HepG2 (cell line): ENCODE data around the gene NPC2. TPM values are rescaled to one million over a fixed set of nuclear protein-coding genes. Genes with fewer than 3 reads are reported as not detected.

Source experiments
- ATAC-seq: fragments of 200-7000 bp; cut with Tn5 transposase; 3 replicates; pipeline ENCODE4 v1.9.1; 2020; ENCODE audit warnings: mild to moderate bottlenecking, moderate library complexity
- BruUV-seq: library from RNA; stranded (reverse); fragments of 400-500 nt; replicated peaks from 2 replicates; lab custom pipeline; 2021; lab: Mats Ljungman, UMichigan
- CTCF ChIA-PET: fragments of 300-600 bp; formaldehyde crosslinking; extraction: SDS; loops from one replicate; lab custom pipeline; 2021; ENCODE audit warnings: low total read pairs, inconsistent platforms, low intra/inter-chr PET ratio; lab: Yijun Ruan, JAX
- POLR2A ChIA-PET: fragments of 350-600 bp; sonication (Branson Sonifier 250); formaldehyde crosslinking; loops from one replicate; lab custom pipeline; 2020; ENCODE audit warnings: antibody characterized with exemption, inconsistent platforms; lab: Yijun Ruan, JAX
- DNase-seq: peaks from one replicate; pipeline ENCODE4 v3.0.0-alpha.2; 2015; ENCODE audit warnings: low spot score
- FAIRE-seq: peaks from 3 replicates; lab custom pipeline; 2011; peaks lifted over from hg19 to GRCh38; lab: Jason Lieb, UNC
- H2AFZ ChIP-seq: one replicate; pipeline ENCODE4 v1.6.1; 2011; ENCODE audit warnings: low read length, inconsistent platforms
- H3K27ac ChIP-seq: fragments of 300-600 bp; 3 replicates; pipeline ENCODE4 v1.8.0; 2011; ENCODE audit warnings: mixed run types, mild to moderate bottlenecking, mixed read lengths, low read length, inconsistent platforms; ENCODE audit not compliant: insufficient read depth; ENCODE audit errors: extremely low read length
- H3K27me3 ChIP-seq, 2 experiments: fragments of 200-600 bp in 1 of 2; 2 replicates in 1 of 2; 3 replicates in 1 of 2; pipeline versions ENCODE4 v1.6.0 to v1.8.0; 2011; ENCODE audit warnings: low read length in 2 of 2, mild to moderate bottlenecking in 2 of 2, moderate library complexity in 2 of 2, inconsistent platforms in 1 of 2; ENCODE audit not compliant: insufficient read depth in 2 of 2, control insufficient read depth in 1 of 2
- H3K36me3 ChIP-seq, 2 experiments: fragments of 200-600 bp in 1 of 2; replicated peaks in 1 of 2; 2 replicates in 1 of 2; 3 replicates in 1 of 2; pipeline versions ENCODE4 v1.5.1 to v1.8.0; 2011; ENCODE audit warnings: low read length in 2 of 2, inconsistent platforms in 1 of 2; ENCODE audit not compliant: insufficient read depth in 2 of 2, control insufficient read depth in 1 of 2
- H3K4me1 ChIP-seq: 2 replicates; pipeline ENCODE4 v1.5.1; 2012; ENCODE audit warnings: low read length, inconsistent platforms; ENCODE audit not compliant: insufficient read depth
- H3K4me2 ChIP-seq: 2 replicates; pipeline ENCODE4 v1.6.0; 2011; ENCODE audit warnings: low read depth, low read length, inconsistent platforms
- H3K4me3 ChIP-seq, 3 experiments: fragments of 200-600 bp in 1 of 3; sonication (generic), shearing (Covaris generic) in 1 of 3; replicated peaks in 1 of 3; 2 replicates each; pipeline ENCODE4 v1.5.1; 2011 to 2016; ENCODE audit warnings: low read length in 3 of 3, inconsistent platforms in 2 of 3, low read depth in 2 of 3, mild to moderate bottlenecking in 2 of 3, control low read depth in 1 of 3, mixed read lengths in 1 of 3; ENCODE audit not compliant: insufficient read depth in 1 of 3
- H3K79me2 ChIP-seq: one replicate; pipeline ENCODE4 v1.6.1; 2011; ENCODE audit warnings: low read length, inconsistent platforms; ENCODE audit not compliant: insufficient read depth
- H3K9ac ChIP-seq: 2 replicates; pipeline ENCODE4 v1.6.0; 2011; ENCODE audit warnings: mild to moderate bottlenecking, low read depth, low read length, inconsistent platforms; ENCODE audit not compliant: insufficient read depth
- H3K9me3 ChIP-seq: 2 replicates; pipeline ENCODE4 v1.5.1; 2012; ENCODE audit warnings: mild to moderate bottlenecking, low read length
- H4K20me1 ChIP-seq: 2 replicates; pipeline ENCODE4 v1.6.0; 2011; ENCODE audit warnings: inconsistent platforms, mild to moderate bottlenecking, low read length, moderate library complexity; ENCODE audit not compliant: insufficient read depth
- BORCS8-MEF2B ChIP-seq: sonication (generic); formaldehyde crosslinking; IDR thresholded peaks from 2 replicates; pipeline ENCODE4 v1.8.0; 2022; ENCODE audit warnings: mild to moderate bottlenecking, missing genetic modification reagents
- HMG20B ChIP-seq: conservative IDR thresholded peaks from 2 replicates; pipeline ENCODE4 v1.6.1; 2016; ENCODE audit warnings: missing genetic modification reagents, missing compliant biosample characterization
- NFATC3 ChIP-seq: sonication (generic); formaldehyde crosslinking; IDR thresholded peaks from 2 replicates; pipeline ENCODE4 v1.5.1; 2020; ENCODE audit warnings: mild to moderate bottlenecking, missing genetic modification reagents
- RAD21 ChIP-seq: fragments of 450-650 bp; formaldehyde crosslinking; IDR thresholded peaks from 2 replicates; pipeline ENCODE4 v1.5.0; 2020; ENCODE audit warnings: mild to moderate bottlenecking
- SMARCC2 ChIP-seq: fragments of 450-650 bp; IDR thresholded peaks from 2 replicates; pipeline ENCODE4 v1.6.1; 2017; ENCODE audit warnings: antibody characterized with exemption, mild to moderate bottlenecking
- STAG1 ChIP-seq: sonication (generic); formaldehyde crosslinking; IDR thresholded peaks from 2 replicates; pipeline ENCODE4 v1.4.0; 2020; ENCODE audit warnings: missing genetic modification reagents
- XRCC5 ChIP-seq: fragments of 200-400 bp; formaldehyde crosslinking; optimal IDR thresholded peaks from 2 replicates; pipeline ENCODE3; 2017; ENCODE audit warnings: mild to moderate bottlenecking, low read length
- ZNF143 ChIP-seq: sonication (generic); formaldehyde crosslinking; IDR thresholded peaks from 2 replicates; pipeline ENCODE4 v1.4.0; 2020; ENCODE audit warnings: missing genetic modification reagents
- ZNF20 ChIP-seq: sonication (generic); formaldehyde crosslinking; IDR thresholded peaks from 2 replicates; pipeline ENCODE4 v1.4.0; 2020; ENCODE audit warnings: mild to moderate bottlenecking, moderate library complexity, missing genetic modification reagents
- ZNF205 ChIP-seq: IDR thresholded peaks from 2 replicates; pipeline ENCODE4 v1.6.1; 2018; ENCODE audit warnings: missing biosample characterization, missing genetic modification reagents
- ZNF333 ChIP-seq: sonication (generic); formaldehyde crosslinking; IDR thresholded peaks from 2 replicates; pipeline ENCODE4 v1.4.0; 2020; ENCODE audit warnings: mild to moderate bottlenecking, missing genetic modification reagents, borderline replicate concordance
- ZNF383 ChIP-seq: sonication (generic); formaldehyde crosslinking; IDR thresholded peaks from 2 replicates; pipeline ENCODE4 v1.4.0; 2020; ENCODE audit warnings: missing genetic modification reagents, mild to moderate bottlenecking, borderline replicate concordance
- ZNF674 ChIP-seq: sonication (generic); formaldehyde crosslinking; IDR thresholded peaks from 2 replicates; pipeline ENCODE4 v1.5.0; 2020; ENCODE audit warnings: low read depth, mild to moderate bottlenecking, missing genetic modification reagents
- ZSCAN29 ChIP-seq: sonication (generic); formaldehyde crosslinking; conservative IDR thresholded peaks from 2 replicates; pipeline ENCODE4 v1.4.0; 2020; ENCODE audit warnings: mild to moderate bottlenecking, missing genetic modification reagents
- WGBS: methylation state at CpG from one replicate; pipeline ENCODE4 v1.1.6; 2017; ENCODE audit warnings: low lambda C conversion rate; 5-methylcytosine and 5-hydroxymethylcytosine counted together
- in situ Hi-C: cut with HindIII; loops from 2 replicates; pipeline ENCODE4 v1.10.0; 2017; ENCODE audit warnings: low pct_unique_long_range_greater_than_20kb; ENCODE audit not compliant: extremely low pct_ligation_motif_present
- intact Hi-C: fragments of 100-400 bp; cut with micrococcal nuclease; formaldehyde crosslinking; loops from one replicate; pipeline ENCODE4 v1.10.0; 2022; ENCODE audit not compliant: unreplicated experiment
- polyA plus RNA-seq, 8 experiments: library from polyadenylated mRNA; depleted of rRNA in 3 of 8; stranded (reverse) in 7 of 8; unstranded in 1 of 8; fragments of >200 nt; fragmentation: Illumina TruSeq in 4 of 8; extraction: Trizol in 4 of 8; gene quantifications; 2 replicates each; pipeline versions ENCODE4 v1.2.1 to v1.2.3, GENCODE V29; 2011 to 2016; ENCODE audit warnings: low read depth in 4 of 8, missing spikeins in 1 of 8, mixed read lengths in 1 of 8; ENCODE audit not compliant: insufficient read depth in 1 of 8
- total RNA-seq, 5 experiments: library from RNA; depleted of rRNA; stranded (reverse); fragments of >200 nt; fragmentation: Illumina TruSeq; extraction: Trizol; gene quantifications; 2 replicates each; pipeline ENCODE4 v1.2.3, GENCODE V29; 2016; ENCODE audit warnings: low read depth in 1 of 5
- TF ChIP-seq, protein P1 (sequence below): IDR thresholded peaks from 2 replicates; pipeline ENCODE4 v1.6.1; 2016; ENCODE audit warnings: low read depth, borderline replicate concordance
- TF ChIP-seq, protein P2 (sequence below): sonication (generic); formaldehyde crosslinking; IDR thresholded peaks from 2 replicates; pipeline ENCODE4 v1.5.0; 2020; ENCODE audit warnings: mild to moderate bottlenecking, missing genetic modification reagents, moderate library complexity

Gene NPC2
- total and polyA plus RNA-seq, 2 of the 13 experiments (the other 11 are each of a cell fraction or from before 2014, with no cell fraction given): 132 to 164 TPM

DNA sequence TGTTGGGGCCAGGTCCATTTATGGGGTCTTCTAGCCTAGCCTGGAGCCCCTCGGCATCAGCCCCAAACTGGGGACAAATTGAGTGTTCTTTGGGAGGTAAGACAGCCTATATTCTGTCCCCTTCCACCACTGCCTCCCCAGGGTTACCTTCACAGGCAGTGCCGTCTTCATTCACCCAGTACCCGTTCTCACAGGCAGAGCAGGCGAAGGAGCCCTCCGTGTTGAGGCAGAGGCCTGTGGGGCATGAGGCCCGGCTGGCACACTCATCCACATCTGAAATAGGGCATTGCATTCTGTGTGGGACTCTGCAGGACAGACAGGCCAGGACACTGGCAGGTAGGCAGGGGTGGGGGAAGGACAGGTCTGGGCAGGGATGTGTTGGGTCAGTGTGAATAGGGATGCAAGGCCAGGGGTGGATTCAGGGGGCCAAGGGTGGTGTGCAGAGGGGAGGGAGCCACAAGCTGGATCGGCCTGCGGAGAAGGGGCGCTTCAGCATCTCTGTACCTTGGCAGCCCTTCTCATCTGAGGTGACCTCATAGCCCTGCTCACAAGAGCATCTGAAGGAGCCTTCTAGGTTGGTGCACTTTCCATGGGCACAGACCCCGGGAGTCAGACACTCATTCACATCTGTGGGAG, 16.6 kb upstream of the NPC2 start (continued):
- TF ChIP-seq, protein P1, sequence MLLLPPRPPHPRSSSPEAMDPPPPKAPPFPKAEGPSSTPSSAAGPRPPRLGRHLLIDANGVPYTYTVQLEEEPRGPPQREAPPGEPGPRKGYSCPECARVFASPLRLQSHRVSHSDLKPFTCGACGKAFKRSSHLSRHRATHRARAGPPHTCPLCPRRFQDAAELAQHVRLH (CRISPR knock-in tag): no peak
- TF ChIP-seq ZSCAN29: no peak
- no peak for TF ChIP-seq NFATC3 (CRISPR knock-in tag)

DNA sequence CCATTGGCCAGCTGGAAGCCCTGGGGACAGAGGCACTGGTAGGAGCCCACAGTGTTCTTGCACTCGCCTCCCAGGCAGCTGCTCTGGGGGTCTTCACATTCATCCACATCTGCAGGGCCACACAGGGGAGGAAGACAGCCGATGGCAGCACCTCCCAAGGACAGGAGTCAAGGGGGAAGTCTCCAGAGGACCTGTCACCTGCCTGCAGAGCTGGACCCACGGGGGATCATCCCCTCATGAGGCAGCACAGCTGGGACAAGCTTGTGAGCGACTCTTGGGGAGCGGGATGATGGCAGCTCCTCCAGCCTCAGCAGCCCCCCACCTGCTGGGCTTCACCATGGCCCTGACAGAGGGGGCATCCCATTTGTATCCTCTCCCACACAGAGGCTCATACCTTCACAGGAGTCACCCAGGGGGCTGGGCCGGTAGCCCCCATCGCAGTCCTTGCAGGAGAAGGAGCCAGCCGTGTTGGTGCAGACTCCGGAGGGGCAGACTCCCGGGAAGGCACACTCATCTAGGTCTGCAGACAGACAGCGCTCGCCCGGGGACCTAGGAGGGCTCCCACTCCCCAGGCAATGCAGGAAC, 15.8 kb upstream of the NPC2 start:
- intact Hi-C loops: no loop called here
- Histone ChIP-seq H3K4me3 (no peak overlapping the region), H3K27ac (no peak overlapping the region), H3K4me2 (no peak overlapping the region), H3K9me3 (no peaks in the 10 kb centered on the region), H3K79me2 (no peaks in the 10 kb centered on the region), H3K36me3 (no peaks in the 10 kb centered on the region), H3K27me3 (peaks cover 2 to 47% of the 10 kb centered on the region in 2 experiments; a peak in 4 of 5 replicates), H4K20me1 (no peaks in the 10 kb centered on the region), H3K4me1 (peaks cover 23% of the 10 kb centered on the region), H2AFZ (no peak overlapping the region), H3K9ac (no peak overlapping the region)
- CTCF ChIA-PET: no interaction called here
- 50% methylated on average over 4 of the region's 13 CpGs for WGBS
- ATAC-seq: no peak
- POLR2A ChIA-PET: no interaction called here
- no peak for TF ChIP-seq ZNF205
- TF ChIP-seq ZNF674 (CRISPR knock-in tag): 0 out of 2 replicates have a peak, but pooled peaks have one; percentile 38
- no TSS peak for BruUV-seq
- in situ Hi-C loops: no loop called here
- no peak for DNase-seq
- FAIRE-seq: no peak

DNA sequence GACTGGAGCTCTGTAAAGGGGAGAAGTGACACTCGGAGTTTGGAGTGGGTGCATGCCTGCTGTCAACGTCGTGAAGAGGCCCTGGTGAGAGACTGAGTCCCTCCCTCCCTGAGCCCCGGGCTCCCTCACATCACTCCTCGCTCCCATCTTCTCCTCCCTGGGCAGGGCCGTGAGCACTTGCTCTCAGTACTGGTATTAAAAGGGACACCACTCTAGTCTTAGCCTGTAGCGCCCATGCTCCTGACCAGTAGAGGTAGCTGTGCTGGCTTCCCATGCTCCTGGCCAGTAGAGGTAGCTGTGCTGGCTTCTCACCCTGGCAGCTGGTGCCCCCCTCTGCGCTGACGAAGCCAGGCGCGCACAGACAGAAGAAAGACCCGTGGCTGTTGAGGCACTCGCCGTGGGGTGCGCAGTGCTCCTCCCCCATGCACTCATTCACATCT, 15.2 kb upstream of the NPC2 start:
- intact Hi-C loops (no loop called here), in situ Hi-C loops (no loop called here)
- DNase-seq: peak; percentile 54
- Histone ChIP-seq H3K27me3 (peaks cover 2 to 47% of the 10 kb centered on the region in 2 experiments; a peak in 4 of 5 replicates), H3K79me2 (no peaks in the 10 kb centered on the region), H3K4me3 (no peak overlapping the region), H4K20me1 (no peaks in the 10 kb centered on the region), H3K9me3 (no peaks in the 10 kb centered on the region), H3K36me3 (no peaks in the 10 kb centered on the region), H2AFZ (no peak overlapping the region), H3K9ac (no peak overlapping the region), H3K27ac (no peak overlapping the region), H3K4me1 (peaks cover 20% of the 10 kb centered on the region), H3K4me2 (no peak overlapping the region)
- BruUV-seq: no TSS peak
- ChIA-PET CTCF (no interaction called here), POLR2A (no interaction called here)
- WGBS: 9% methylated on average over 7 of the region's 15 CpGs
- FAIRE-seq: no peak
- peak; percentile 88 for ATAC-seq
- TF ChIP-seq ZNF143 (CRISPR knock-in tag): no peak
- no peak for TF ChIP-seq ZNF383 (CRISPR knock-in tag)
- no peak for TF ChIP-seq SMARCC2
- TF ChIP-seq ZNF333: no peak
- TF ChIP-seq, protein P2, sequence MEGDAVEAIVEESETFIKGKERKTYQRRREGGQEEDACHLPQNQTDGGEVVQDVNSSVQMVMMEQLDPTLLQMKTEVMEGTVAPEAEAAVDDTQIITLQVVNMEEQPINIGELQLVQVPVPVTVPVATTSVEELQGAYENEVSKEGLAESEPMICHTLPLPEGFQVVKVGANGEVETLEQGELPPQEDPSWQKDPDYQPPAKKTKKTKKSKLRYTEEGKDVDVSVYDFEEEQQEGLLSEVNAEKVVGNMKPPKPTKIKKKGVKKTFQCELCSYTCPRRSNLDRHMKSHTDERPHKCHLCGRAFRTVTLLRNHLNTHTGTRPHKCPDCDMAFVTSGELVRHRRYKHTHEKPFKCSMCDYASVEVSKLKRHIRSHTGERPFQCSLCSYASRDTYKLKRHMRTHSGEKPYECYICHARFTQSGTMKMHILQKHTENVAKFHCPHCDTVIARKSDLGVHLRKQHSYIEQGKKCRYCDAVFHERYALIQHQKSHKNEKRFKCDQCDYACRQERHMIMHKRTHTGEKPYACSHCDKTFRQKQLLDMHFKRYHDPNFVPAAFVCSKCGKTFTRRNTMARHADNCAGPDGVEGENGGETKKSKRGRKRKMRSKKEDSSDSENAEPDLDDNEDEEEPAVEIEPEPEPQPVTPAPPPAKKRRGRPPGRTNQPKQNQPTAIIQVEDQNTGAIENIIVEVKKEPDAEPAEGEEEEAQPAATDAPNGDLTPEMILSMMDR (CRISPR knock-in tag): peak; percentile 66
- 0 out of 2 replicates have a peak, but pooled peaks have one; percentile 41 for TF ChIP-seq RAD21
- TF ChIP-seq XRCC5: peak; percentile 70
- no peak for TF ChIP-seq ZNF20 (CRISPR knock-in tag)
- 0 out of 2 replicates have a peak, but pooled peaks have one; percentile 34 for TF ChIP-seq BORCS8-MEF2B (CRISPR knock-in tag)
- TF ChIP-seq STAG1 (CRISPR knock-in tag): peak; percentile 39; the same call in 1 of the 2 replicates
- no peak for TF ChIP-seq HMG20B (CRISPR knock-in tag)
